Progenitor cell of endocrine pancreas (in vitro differentiated cells): ENCODE results near the gene ILKAP. TPM values are rescaled to one million over a fixed set of nuclear protein-coding genes. Genes with fewer than 3 reads are reported as not detected.

Source experiments
- DNase-seq: peaks from one replicate; pipeline ENCODE4 v3.0.0; 2021; ENCODE audit warnings: low spot score; ENCODE audit not compliant: unreplicated experiment
- H3K27ac Mint-ChIP-seq: 2 replicates; pipeline ENCODE4 v1.8.0; 2021; ENCODE audit warnings: mild to moderate bottlenecking, moderate library complexity, mixed read lengths
- H3K27me3 Mint-ChIP-seq: 2 replicates; pipeline ENCODE4 v1.8.0; 2021; ENCODE audit warnings: mixed read lengths
- H3K36me3 Mint-ChIP-seq: 2 replicates; pipeline ENCODE4 v1.8.0; 2022; ENCODE audit warnings: mixed read lengths; ENCODE audit not compliant: insufficient read depth
- H3K4me1 Mint-ChIP-seq: 2 replicates; pipeline ENCODE4 v1.8.0; 2021; ENCODE audit warnings: low read depth, mixed read lengths
- H3K4me3 Mint-ChIP-seq: 2 replicates; pipeline ENCODE4 v1.8.0; 2021; ENCODE audit warnings: low read depth, mild to moderate bottlenecking, moderate library complexity, mixed read lengths
- H3K9me3 Mint-ChIP-seq: 2 replicates; pipeline ENCODE4 v1.8.0; 2021; ENCODE audit warnings: low read depth, mixed read lengths
- total RNA-seq: library from RNA; stranded (reverse); gene quantifications from 2 replicates; pipeline ENCODE4 v1.2.1, GENCODE V29; 2021
- TF ChIP-seq, protein P1 (sequence below): fragments of 200-600 bp; sonication (generic); IDR thresholded peaks from one replicate; pipeline ENCODE4 v1.5.0; 2021; ENCODE audit warnings: antibody characterized with exemption, mild to moderate bottlenecking; ENCODE audit not compliant: unreplicated experiment

ILKAP gene
- total RNA-seq, 1 donor from 2014 or later = 56.3 TPM

DNA sequence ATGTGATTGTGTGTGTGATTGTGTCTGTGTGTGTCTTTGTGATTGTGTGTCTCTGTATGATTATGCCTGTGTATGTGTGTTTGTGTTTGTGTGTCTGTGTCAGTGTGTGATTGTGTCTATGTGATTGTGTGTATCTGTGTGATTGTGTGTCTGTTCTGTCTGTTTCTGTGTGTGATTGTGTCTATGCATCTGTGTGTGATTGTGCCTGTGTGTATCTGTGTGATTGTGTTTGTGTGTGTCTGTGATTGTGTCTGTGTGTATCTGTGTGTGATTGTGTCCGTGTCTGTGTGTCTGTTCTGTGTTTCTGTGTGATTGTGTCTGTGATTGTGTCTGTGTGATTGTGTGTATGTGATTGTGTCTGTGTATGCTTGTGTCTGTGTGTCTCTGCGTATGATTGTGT is 77.2 kb downstream of the ILKAP start:
- Mint-ChIP-seq H3K27me3 (no peaks in the 10 kb centered on the region), H3K36me3 (no peaks in the 10 kb centered on the region), H3K27ac (no peak overlapping the region), H3K9me3 (no peaks in the 10 kb centered on the region), H3K4me3 (no peak overlapping the region), H3K4me1 (no peaks in the 10 kb centered on the region)
- DNase-seq = no peak
- TF ChIP-seq, protein P1, sequence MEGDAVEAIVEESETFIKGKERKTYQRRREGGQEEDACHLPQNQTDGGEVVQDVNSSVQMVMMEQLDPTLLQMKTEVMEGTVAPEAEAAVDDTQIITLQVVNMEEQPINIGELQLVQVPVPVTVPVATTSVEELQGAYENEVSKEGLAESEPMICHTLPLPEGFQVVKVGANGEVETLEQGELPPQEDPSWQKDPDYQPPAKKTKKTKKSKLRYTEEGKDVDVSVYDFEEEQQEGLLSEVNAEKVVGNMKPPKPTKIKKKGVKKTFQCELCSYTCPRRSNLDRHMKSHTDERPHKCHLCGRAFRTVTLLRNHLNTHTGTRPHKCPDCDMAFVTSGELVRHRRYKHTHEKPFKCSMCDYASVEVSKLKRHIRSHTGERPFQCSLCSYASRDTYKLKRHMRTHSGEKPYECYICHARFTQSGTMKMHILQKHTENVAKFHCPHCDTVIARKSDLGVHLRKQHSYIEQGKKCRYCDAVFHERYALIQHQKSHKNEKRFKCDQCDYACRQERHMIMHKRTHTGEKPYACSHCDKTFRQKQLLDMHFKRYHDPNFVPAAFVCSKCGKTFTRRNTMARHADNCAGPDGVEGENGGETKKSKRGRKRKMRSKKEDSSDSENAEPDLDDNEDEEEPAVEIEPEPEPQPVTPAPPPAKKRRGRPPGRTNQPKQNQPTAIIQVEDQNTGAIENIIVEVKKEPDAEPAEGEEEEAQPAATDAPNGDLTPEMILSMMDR = no peak

DNA sequence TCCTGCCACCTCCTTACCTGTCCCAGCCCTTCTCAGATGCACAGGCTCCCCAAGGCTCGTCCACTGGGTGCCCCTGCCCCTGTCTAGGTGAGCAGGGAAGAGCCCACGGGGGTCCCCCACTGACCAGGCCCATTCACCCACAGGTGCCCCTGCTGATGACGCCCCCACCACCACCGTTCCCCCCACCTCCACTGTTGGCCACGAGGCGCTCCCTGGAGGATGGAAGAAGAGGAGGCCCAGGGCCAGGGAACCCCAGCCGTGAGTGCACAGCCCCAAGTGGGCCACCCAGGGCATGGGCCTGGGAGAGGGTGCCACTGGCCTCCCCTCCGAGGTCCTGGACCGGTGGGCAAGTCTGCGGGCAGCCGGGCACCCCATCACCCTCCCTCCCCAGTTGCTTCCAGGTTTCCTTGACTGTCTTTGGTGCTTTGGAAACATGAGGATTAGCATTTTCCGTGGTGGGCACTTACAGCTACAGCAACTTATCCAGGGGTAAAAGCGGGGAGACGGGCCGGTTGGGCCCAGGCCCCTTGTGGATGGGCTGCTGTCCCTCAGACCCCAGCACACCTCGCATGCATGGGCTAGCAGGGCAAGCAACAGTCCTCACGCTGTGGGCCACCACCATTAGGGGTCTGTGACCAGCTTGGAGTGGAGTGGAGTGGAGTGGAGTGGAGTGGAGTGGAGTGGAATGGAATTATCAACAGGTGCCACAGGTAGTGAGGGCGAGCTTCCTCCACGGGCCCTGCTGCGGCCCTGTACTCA is 78.2 kb downstream of the ILKAP start:
- no peaks in the 10 kb centered on the region for H3K4me1 Mint-ChIP-seq
- H3K36me3 Mint-ChIP-seq = no peaks in the 10 kb centered on the region
- H3K9me3 Mint-ChIP-seq = no peaks in the 10 kb centered on the region
- H3K27me3 Mint-ChIP-seq = no peaks in the 10 kb centered on the region
- H3K27ac Mint-ChIP-seq = no peak overlapping the region
- TF ChIP-seq, protein P1 = no peak
- no peak overlapping the region for H3K4me3 Mint-ChIP-seq
- no peak for DNase-seq

DNA sequence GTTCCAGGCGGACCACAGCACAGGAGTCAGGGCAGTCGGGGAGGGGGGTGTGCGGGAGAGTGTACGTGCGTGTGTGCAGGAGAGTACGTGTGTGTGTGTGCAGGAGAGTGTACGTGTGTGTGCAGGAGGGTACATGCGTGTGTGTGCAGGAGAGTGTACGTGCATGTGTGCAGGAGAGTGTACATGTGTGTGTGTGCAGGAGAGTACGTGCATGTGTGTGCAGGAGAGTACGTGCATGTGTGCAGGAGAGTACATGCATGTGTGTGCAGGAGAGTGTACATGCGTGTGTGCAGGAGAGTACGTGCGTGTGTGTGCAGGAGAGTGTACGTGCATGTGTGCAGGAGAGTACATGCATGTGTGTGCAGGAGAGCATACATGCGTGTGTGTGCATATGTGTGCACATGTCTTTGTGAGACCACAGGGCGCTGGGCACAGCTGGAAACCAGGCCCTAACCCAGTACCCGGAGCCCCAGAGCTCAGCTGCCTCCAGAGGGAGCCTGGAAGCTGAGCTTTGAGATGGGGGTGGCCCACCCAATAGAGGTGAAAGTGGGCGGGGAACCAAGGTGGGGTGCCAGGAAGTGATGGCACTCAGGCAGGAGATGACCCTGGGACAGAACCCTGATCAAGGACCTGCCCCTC is 78.9 kb downstream of the ILKAP start:
- Mint-ChIP-seq H3K4me1 (no peaks in the 10 kb centered on the region), H3K4me3 (no peak overlapping the region), H3K36me3 (no peaks in the 10 kb centered on the region), H3K27me3 (no peaks in the 10 kb centered on the region), H3K27ac (no peak overlapping the region), H3K9me3 (no peaks in the 10 kb centered on the region)
- TF ChIP-seq, protein P1 = no peak
- DNase-seq = no peak

DNA sequence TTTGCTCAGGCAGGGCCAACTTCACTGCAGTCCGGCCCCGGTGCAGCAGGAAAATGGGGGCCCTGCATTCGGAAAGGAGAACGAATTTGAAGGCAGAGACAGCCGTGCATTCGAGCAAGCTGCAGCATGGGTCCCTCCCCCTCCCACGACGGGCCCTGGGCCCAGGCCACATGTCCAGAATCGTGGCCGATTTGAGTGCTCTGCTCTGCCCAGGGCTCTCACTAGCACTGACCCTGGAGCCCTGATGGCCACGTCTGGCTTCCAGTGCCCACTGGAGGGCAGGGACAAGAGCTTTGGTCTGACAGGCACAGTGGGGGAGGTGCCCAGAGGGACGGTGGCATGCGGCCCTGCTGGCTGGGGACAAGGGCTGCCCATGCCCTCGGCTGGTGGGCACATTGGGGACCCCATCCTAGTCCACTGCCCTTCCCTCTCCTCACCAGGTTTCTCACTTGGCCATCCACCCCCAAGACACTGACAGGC is 79.5 kb downstream of the ILKAP start:
- Mint-ChIP-seq H3K27me3 (peaks cover under 1% of the 10 kb centered on the region), H3K9me3 (no peaks in the 10 kb centered on the region), H3K4me1 (no peaks in the 10 kb centered on the region), H3K36me3 (no peaks in the 10 kb centered on the region), H3K27ac (no peak overlapping the region), H3K4me3 (no peak overlapping the region)
- DNase-seq = no peak
- TF ChIP-seq, protein P1 = no peak

DNA sequence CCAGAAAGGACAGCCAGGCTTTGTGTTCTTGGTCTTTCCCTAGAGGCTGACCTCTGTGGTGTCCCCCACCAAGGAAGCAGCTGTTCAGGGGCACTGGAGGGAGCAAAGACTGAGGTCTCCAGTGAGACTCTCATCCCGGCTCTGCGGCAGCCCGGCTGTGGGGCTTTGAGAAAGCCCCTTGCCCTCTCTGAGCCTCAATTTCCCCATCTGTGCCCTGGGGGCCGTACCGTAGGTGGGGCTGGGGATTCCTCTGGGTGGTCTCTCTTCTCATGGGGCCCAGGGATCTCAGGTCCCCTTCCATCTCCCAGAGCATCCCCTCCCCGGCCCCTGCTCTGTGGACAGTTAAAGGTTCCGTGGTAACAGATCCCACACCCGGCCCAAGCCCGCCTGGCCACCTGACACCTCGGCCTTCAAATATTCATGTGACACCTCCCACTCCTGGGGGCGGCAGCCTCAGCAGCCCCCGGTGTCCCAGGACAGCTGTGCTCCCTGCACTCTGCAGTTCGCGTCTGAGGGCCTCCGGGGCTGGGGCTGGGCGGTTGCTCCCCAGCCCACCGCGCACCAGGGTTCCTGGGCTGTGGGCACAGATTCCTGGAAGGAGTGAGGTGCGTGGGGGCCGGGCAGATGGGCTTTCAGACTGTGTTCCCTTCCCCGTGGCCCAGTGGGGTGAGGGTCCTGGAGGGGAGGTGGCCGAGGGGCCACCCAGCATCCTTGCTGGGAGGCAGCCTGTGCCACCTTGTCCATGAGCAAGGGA is 80.1 kb downstream of the ILKAP start:
- Mint-ChIP-seq H3K27ac (no peak overlapping the region), H3K4me3 (no peak overlapping the region), H3K4me1 (no peaks in the 10 kb centered on the region), H3K27me3 (peaks cover 5% of the 10 kb centered on the region), H3K9me3 (no peaks in the 10 kb centered on the region), H3K36me3 (no peaks in the 10 kb centered on the region)
- DNase-seq = no peak
- TF ChIP-seq, protein P1 = no peak
